ENCODE results near the gene PTGFRN. TPM values are rescaled to one million over a fixed set of nuclear protein-coding genes. Genes with fewer than 3 reads are reported as not detected.

Gene PTGFRN
- total and polyA plus RNA-seq, 2 experiments from 2014 or later: 17.4 to 32.7 TPM

DNA sequence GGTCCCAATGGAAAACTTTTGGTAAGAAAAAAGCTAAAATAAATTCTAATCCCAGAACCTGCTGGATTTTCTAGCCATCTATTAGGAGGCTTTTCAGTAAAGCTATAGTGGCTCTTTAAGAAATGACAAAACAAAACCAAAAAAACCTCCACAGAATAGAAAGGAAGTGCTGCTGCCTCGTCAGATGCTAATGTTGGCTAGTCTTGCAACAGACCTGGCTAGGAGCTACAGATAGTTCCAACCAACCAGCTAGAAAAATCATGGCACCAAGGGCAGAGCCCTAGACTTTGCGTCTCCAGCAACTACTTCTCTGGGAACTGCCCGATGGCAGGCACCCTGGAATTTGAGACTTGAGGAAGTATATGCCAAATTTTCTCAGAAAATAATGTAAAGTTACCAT lies 99.4 kb downstream of the PTGFRN start (continued):
- TF ChIP-seq, protein P1, sequence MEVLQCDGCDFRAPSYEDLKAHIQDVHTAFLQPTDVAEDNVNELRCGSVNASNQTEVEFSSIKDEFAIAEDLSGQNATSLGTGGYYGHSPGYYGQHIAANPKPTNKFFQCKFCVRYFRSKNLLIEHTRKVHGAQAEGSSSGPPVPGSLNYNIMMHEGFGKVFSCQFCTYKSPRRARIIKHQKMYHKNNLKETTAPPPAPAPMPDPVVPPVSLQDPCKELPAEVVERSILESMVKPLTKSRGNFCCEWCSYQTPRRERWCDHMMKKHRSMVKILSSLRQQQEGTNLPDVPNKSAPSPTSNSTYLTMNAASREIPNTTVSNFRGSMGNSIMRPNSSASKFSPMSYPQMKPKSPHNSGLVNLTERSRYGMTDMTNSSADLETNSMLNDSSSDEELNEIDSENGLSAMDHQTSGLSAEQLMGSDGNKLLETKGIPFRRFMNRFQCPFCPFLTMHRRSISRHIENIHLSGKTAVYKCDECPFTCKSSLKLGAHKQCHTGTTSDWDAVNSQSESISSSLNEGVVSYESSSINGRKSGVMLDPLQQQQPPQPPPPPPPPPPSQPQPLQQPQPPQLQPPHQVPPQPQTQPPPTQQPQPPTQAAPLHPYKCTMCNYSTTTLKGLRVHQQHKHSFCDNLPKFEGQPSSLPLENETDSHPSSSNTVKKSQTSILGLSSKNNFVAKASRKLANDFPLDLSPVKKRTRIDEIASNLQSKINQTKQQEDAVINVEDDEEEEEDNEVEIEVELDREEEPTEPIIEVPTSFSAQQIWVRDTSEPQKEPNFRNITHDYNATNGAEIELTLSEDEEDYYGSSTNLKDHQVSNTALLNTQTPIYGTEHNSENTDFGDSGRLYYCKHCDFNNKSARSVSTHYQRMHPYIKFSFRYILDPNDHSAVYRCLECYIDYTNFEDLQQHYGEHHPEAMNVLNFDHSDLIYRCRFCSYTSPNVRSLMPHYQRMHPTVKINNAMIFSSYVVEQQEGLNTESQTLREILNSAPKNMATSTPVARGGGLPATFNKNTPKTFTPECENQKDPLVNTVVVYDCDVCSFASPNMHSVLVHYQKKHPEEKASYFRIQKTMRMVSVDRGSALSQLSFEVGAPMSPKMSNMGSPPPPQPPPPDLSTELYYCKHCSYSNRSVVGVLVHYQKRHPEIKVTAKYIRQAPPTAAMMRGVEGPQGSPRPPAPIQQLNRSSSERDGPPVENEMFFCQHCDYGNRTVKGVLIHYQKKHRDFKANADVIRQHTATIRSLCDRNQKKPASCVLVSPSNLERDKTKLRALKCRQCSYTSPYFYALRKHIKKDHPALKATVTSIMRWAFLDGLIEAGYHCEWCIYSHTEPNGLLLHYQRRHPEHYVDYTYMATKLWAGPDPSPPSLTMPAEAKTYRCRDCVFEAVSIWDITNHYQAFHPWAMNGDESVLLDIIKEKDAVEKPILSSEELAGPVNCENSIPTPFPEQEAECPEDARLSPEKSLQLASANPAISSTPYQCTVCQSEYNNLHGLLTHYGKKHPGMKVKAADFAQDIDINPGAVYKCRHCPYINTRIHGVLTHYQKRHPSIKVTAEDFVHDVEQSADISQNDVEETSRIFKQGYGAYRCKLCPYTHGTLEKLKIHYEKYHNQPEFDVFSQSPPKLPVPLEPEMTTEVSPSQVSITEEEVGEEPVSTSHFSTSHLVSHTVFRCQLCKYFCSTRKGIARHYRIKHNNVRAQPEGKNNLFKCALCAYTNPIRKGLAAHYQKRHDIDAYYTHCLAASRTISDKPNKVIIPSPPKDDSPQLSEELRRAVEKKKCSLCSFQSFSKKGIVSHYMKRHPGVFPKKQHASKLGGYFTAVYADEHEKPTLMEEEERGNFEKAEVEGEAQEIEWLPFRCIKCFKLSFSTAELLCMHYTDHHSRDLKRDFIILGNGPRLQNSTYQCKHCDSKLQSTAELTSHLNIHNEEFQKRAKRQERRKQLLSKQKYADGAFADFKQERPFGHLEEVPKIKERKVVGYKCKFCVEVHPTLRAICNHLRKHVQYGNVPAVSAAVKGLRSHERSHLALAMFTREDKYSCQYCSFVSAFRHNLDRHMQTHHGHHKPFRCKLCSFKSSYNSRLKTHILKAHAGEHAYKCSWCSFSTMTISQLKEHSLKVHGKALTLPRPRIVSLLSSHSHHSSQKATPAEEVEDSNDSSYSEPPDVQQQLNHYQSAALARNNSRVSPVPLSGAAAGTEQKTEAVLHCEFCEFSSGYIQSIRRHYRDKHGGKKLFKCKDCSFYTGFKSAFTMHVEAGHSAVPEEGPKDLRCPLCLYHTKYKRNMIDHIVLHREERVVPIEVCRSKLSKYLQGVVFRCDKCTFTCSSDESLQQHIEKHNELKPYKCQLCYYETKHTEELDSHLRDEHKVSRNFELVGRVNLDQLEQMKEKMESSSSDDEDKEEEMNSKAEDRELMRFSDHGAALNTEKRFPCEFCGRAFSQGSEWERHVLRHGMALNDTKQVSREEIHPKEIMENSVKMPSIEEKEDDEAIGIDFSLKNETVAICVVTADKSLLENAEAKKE (CRISPR knock-in tag; IDR thresholded peaks at IDR 0.05): no peak
- TF ChIP-seq ZNF331 (CRISPR knock-in tag; IDR thresholded peaks at IDR 0.05; ENCODE audit: low read depth) (no peak), EZH2 (IDR thresholded peaks at IDR 0.05; ENCODE audit: low read depth, unreplicated experiment) (no peak), CREB1 (CRISPR knock-in tag; IDR thresholded peaks at IDR 0.05; ENCODE audit: low read depth) (no peak), EZH2phosphoT487 (IDR thresholded peaks at IDR 0.05; ENCODE audit: unreplicated experiment) (no peak), ZNF114 (CRISPR knock-in tag; IDR thresholded peaks at IDR 0.05) (no peak), STAT1 (IDR thresholded peaks at IDR 0.05; ENCODE audit: unreplicated experiment) (no peak)
- TF ChIP-seq, protein P2, sequence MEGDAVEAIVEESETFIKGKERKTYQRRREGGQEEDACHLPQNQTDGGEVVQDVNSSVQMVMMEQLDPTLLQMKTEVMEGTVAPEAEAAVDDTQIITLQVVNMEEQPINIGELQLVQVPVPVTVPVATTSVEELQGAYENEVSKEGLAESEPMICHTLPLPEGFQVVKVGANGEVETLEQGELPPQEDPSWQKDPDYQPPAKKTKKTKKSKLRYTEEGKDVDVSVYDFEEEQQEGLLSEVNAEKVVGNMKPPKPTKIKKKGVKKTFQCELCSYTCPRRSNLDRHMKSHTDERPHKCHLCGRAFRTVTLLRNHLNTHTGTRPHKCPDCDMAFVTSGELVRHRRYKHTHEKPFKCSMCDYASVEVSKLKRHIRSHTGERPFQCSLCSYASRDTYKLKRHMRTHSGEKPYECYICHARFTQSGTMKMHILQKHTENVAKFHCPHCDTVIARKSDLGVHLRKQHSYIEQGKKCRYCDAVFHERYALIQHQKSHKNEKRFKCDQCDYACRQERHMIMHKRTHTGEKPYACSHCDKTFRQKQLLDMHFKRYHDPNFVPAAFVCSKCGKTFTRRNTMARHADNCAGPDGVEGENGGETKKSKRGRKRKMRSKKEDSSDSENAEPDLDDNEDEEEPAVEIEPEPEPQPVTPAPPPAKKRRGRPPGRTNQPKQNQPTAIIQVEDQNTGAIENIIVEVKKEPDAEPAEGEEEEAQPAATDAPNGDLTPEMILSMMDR (conservative IDR thresholded peaks at IDR 0.05; ENCODE audit: low read depth in 2 of 2): no peak
